GM18511 (cell line): Measurements from ENCODE around the gene RETN.

Source experiments
- ATAC-seq: cut with Tn5 transposase; IDR thresholded peaks from one replicate; pipeline ENCODE4 v1.9.1; 2021; ENCODE audit warnings: mild to moderate bottlenecking, moderate library complexity; ENCODE audit not compliant: unreplicated experiment

The RETN gene

GRCh38 chr19:7681340-7682174 is 12.7 kb downstream of the RETN start:
- peak; percentile 50 for ATAC-seq

GRCh38 chr19:7682175-7682855 is 13.5 kb downstream of the RETN start:
- ATAC-seq: no peak

- ATAC-seq: no peak
These were observed 16.9 kb downstream of the RETN start for GRCh38 chr19:7685546-7686445.

- ATAC-seq: no peak
These were observed 18.3 kb downstream of the RETN start for GRCh38 chr19:7687177-7687576.

GRCh38 chr19:7689165-7689564 is 20.3 kb downstream of the RETN start:
- no peak for ATAC-seq

GRCh38 chr19:7690779-7691258 is 22.0 kb downstream of the RETN start:
- no peak for ATAC-seq

- ATAC-seq: no peak
These were observed 22.6 kb downstream of the RETN start for GRCh38 chr19:7691497-7691896.

- ATAC-seq: no peak
These were observed 23.7 kb downstream of the RETN start for GRCh38 chr19:7692417-7693088.

GRCh38 chr19:7694499-7694898 is 25.6 kb downstream of the RETN start:
- no peak for ATAC-seq

- ATAC-seq: no peak
These were observed 29.0 kb downstream of the RETN start for GRCh38 chr19:7697721-7698287.

- no peak for ATAC-seq
These were observed 29.7 kb downstream of the RETN start for GRCh38 chr19:7698583-7698982.

- no peak for ATAC-seq
These were observed 30.2 kb downstream of the RETN start for GRCh38 chr19:7699003-7699402.

GRCh38 chr19:7699417-7700401 is 30.9 kb downstream of the RETN start:
- no peak for ATAC-seq

GRCh38 chr19:7701049-7701653 is 32.3 kb downstream of the RETN start:
- no peak for ATAC-seq

- peak; percentile 60 for ATAC-seq
These were observed 33.0 kb downstream of the RETN start, which contains the start of gene FCER2 for GRCh38 chr19:7701654-7702457. Gene FCER2, minus strand, starts transcription at chr19:7702131. Its CDS starts 2,371 bp downstream, at chr19:7699760.

- no peak for ATAC-seq
These were observed 34.5 kb downstream of the RETN start for GRCh38 chr19:7703332-7703731.

GRCh38 chr19:7704280-7705060 is 35.6 kb downstream of the RETN start:
- ATAC-seq: no peak
